Ovary (tissue), 3 donors: ENCODE measurements around the gene NUDT6.

Experiments used
- EP300 ChIP-seq: sonication (generic); formaldehyde crosslinking; IDR thresholded peaks from one replicate; pipeline ENCODE4 v1.6.1; 2017; ENCODE audit warnings: antibody characterized with exemption
- POLR2A ChIP-seq: fragments of 450-650 bp; IDR thresholded peaks from one replicate; pipeline ENCODE4 v1.6.1; 2017; ENCODE audit warnings: antibody characterized with exemption, mild to moderate bottlenecking, moderate library complexity
- TF ChIP-seq, protein P1 (sequence below), 3 donors: fragments of 450-650 bp in 2 of 3; fragments of 200-600 bp in 1 of 3; IDR thresholded peaks; one replicate each; pipeline versions ENCODE4 v1.5.1 to v1.8.0; 2016 to 2022; ENCODE audit warnings: antibody characterized with exemption in 3 of 3, mild to moderate bottlenecking in 1 of 3
- donor health status: DM: no; HTN: no; CAD: no.

DNA sequence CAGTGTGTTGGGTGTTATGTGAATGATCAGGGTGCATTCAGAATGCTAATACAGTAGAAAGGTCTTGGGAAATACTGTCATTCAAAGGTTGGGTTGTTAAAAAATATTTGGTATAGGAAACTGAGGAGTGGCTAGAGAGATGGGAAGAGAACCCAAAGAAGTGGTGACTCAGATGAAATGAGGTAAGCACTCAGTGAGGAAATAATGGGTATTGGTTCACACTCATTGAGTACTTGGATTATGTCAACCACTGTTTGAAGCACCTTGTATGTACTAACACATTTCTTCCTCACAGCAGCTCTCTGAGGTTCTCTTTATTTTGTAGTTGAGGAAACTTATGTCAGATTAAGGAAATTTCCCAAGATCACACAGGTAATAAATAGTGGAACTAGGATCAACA, 40.8 kb upstream of the NUDT6 start:
- TF ChIP-seq, protein P1, sequence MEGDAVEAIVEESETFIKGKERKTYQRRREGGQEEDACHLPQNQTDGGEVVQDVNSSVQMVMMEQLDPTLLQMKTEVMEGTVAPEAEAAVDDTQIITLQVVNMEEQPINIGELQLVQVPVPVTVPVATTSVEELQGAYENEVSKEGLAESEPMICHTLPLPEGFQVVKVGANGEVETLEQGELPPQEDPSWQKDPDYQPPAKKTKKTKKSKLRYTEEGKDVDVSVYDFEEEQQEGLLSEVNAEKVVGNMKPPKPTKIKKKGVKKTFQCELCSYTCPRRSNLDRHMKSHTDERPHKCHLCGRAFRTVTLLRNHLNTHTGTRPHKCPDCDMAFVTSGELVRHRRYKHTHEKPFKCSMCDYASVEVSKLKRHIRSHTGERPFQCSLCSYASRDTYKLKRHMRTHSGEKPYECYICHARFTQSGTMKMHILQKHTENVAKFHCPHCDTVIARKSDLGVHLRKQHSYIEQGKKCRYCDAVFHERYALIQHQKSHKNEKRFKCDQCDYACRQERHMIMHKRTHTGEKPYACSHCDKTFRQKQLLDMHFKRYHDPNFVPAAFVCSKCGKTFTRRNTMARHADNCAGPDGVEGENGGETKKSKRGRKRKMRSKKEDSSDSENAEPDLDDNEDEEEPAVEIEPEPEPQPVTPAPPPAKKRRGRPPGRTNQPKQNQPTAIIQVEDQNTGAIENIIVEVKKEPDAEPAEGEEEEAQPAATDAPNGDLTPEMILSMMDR (IDR thresholded peaks at IDR 0.05): no peak
- TF ChIP-seq EP300 (no peak), POLR2A (no peak)
